GM18868 (cell line): ENCODE measurements around the gene LTBR.
"Not testable (repeated sequence)": the region's sequence is repeated elsewhere in the genome, so short reads cannot be mapped to it uniquely, and the experiment has no call there.

Experiments used
- ATAC-seq: cut with Tn5 transposase; IDR thresholded peaks from one replicate; pipeline ENCODE4 v1.9.1; 2021; ENCODE audit warnings: mild to moderate bottlenecking, moderate library complexity; ENCODE audit not compliant: unreplicated experiment

The LTBR gene

DNA sequence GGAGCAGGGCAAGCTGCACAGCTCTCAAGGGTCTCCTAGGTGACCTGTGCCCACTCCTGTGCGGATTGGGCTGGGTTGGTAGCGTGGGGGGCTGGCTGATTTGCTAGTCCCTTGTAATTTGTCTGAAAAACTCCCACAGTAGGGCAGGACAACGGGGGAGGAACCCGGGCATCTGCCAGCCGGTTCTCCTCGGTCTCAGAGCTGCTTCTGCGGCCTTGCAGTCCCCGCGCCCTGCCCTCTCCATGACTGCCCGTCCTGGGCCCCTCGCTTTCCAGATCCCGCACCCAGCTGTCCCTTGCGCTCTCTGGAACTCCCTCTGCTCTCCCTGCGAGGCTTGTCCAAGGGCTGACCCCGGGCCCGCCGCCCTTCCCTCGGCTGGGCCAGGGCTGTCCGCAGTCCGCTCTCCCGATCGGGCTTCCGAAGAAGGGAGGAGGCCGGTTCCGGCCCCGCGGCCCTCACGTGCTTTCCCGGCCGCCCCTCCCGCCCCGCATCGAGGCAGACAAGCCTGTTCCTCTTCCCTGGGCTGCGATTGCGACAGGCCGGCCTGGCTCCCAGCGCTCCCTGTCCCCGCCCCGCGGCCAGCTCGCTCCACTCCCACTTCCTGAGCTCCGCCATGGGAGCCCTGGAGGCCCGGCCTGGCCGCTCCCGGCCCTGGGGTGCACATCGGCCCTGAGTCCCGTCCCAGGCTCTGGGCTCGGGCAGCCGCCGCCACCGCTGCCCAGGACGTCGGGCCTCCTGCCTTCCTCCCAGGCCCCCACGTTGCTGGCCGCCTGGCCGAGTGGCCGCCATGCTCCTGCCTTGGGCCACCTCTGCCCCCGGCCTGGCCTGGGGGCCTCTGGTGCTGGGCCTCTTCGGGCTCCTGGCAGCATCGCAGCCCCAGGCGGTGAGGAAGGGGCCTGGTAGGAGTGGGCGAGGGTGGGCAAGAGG is at the start of gene LTBR:
Gene LTBR, plus strand, starts transcription at position 591 of the 927 bp plus-strand sequence. Its CDS starts 197 bp downstream, at position 788.
- no peak for ATAC-seq

DNA sequence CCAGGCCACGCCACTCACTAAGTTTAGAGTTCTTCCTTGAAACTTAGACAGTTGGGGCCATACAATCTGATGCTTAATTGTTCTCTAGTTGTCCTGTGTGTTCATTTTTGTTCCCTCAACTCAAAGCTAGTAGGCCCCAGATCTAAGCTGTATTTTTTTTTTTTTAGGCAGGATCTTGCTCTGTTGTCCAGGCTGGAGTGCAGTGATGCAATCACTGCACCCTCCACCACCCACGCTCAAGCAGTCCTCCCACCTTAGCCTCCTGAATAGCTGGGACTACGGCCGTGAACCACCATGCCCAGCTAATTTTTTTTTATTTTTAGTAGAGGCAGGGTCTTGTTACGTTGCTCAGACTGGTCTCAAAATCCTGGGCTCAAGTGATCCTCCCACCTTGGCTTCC is 49.6 kb upstream of the LTBR start:
- no peak for ATAC-seq

DNA sequence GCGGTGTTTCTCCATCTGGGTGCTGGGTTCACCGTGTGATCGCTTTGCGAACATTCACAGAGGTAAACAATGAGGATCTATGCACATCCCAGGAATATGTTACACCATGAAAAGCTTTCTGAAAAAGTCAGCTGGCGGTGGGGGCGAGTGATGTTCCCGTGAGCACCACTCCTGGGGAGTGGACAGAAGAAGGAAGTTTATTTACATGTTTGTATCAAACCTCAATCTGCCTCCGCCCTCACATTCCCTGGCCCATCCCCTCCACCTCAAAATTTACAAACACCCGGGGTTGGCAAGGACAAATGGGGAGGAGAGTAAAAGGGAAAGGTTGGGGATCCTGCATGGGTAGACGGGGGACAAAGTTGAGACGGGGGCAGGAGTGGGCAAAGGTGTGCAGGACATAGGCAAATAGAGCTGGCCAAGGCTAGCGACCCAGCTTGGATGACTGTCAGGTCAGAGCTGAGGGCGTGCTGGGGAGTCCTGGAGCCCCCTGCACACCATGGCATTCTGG is 49.0 kb upstream of the LTBR start:
- ATAC-seq = no peak

DNA sequence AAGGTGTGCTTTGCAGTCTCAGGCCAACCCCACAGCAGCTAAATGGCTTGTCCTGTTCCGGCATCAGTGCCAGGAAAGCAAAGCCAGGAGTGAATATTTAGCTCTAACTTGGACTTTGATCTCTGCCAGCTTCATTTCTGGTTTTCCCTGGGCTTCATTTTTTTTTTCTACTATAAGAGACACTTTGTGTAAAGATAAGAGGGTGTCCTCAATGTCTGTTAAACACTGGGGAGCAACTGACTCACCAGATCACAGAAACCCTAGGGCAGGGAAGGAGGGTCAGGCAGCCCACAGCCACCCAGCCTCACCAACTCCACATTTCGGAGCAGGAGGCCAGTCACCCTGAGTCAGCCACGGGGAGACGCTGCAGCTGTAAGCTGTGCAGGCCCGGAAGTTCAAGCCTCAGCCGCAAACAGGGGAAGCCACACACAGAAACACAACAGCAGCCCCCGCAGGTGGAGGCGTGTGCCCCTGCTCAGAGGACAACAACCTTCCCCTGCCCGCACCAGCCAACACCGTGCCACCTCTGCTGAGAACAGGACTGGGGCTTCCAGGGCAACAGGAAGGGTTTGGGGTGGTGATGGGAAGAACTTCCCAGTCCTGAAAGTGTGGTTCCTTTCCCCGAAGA is 48.4 kb upstream of the LTBR start:
- ATAC-seq = peak; percentile 70

DNA sequence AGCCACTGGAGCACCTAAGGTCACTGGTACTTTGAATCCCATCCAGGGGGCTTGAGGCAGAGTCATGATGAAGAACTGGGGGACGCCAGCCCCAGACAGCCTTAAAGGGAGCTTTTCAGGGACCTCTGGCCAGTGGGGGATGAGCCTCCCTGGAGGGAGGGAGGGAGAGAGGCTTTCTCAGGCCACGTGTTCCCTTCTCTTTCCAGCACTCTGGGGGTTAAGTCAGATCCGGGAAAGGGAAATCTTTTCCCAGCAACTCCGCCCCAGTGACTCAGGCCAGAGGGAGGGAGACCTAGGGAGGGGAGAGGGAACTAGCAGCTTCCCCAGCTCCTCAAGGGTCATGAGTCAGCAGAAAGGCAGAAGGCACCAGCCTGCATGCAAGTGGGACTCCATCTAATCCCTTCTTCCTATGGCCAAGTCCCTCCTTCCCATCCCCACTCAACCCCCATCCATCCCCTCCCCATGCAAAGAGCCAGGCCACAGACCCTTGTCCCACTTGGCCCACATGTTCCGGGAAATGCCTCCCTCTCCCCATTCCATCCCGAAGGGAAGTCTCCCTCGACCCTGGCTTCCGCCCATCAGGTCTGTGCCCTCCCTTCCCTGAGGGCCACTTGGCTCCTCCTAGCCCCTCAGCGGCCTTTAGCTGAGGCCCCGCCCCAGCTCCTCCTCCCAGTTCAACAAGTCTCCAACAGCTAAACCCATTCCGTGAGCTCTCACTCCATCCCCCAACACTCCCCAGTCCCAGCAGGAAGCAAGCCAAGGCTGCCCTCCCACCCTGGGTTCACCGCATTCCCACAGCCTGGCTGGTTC is 47.7 kb upstream of the LTBR start:
- no peak for ATAC-seq

DNA sequence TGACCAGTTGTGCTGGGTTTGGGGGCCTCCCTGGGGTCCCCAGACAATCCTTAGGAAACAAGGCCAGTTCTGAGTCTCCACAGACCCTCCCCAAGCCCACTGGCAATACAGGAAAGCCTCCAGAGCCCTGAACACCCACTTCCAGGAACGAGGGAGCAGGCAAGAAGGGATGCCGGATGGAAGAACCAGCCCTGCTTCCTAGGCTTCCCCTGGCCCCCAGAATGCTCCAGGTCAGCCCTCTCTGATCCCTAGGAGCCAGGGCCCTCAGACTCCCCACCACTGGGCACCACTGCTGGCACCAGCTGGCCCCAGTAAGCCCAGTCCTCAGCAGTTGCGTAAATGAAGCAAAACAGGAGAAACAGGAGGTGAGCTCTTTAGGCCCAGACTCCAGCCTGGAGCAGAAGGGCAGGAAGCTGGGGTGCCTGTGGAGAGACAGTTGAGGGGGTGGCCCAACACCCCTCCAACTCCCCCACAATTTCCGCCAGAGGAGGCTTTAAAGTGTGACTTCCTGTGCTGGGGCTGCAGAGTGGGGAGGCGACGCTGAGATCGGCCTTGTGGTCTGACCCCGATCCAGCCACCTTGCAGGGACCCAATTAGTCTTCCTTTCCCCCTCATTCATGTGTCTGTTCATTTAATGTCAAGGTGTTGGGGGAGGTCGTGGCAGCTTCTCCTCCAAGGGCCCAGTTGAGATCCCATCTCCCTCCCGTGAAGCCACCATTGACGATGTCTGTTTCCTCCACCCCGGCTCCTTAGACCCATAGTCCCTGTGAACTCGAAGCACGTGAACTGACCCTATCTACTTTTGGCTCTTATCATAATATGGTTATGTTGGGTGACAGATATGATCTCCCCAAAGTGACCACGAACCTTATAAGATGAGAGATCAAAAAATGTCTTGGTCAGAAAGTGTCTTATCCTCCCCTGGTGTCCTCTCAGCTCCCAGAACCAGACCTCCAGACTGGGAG is 46.8 kb upstream of the LTBR start:
- no peak for ATAC-seq

DNA sequence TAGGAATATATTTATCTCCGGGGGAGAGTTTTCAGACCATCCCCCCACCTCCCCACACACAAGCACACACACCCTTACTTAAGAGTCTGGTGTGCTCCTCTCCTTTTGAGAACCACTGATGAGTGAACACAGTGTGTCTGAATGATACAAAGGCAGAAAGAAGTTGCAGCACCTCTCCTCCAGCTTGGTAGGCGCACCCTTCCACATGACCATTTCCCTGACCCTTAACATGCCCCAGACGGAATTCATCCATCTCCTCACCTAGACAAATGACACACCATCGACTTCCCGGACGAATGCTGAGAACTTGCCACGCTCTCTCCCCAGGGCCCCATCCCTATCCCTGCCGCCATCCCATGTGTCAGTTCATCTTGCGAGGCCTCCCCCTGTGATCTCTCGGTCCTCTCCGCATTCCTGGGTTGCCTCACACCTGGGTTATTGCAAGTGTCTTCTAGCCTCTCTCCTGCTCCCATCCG is 46.0 kb upstream of the LTBR start:
- ATAC-seq = no peak

DNA sequence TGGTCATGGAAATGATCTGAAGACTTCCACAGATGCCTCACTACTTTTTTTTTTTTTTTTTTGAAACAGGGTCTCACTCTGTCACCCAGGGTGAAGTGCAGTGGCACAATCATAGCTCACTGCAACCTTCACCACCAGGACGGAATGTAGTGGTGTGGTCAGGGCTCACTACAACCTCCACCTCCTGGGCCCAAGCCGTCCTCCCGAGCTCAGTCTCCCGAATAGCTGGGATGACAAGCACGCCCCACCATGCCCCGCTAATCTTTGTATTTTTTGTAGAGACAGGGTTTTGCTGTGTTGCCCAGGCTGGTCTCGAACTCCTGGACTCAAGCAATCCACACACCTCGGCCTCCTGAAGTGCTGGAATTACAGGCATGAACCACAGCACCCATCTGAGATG is 45.4 kb upstream of the LTBR start:
- ATAC-seq = not testable (repeated sequence)

DNA sequence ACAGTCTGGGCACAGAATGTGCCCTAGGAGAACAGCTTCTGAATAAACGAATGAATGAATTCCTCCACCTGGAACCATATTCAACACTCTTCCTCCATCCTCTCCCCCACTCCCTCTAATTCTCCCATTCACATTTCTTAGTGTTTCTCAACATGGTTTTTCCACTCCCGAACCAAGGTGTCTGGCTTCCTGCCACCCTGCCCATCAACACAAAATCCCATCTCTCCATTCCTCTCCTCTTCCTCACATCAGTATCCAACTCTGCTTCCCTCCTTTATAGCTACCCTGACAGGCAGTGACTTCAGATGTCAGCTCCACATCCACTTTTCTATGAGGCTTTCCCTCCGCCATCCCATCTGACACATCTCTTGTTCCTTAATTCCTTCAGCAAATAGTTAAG is 45.0 kb upstream of the LTBR start:
- ATAC-seq = no peak

DNA sequence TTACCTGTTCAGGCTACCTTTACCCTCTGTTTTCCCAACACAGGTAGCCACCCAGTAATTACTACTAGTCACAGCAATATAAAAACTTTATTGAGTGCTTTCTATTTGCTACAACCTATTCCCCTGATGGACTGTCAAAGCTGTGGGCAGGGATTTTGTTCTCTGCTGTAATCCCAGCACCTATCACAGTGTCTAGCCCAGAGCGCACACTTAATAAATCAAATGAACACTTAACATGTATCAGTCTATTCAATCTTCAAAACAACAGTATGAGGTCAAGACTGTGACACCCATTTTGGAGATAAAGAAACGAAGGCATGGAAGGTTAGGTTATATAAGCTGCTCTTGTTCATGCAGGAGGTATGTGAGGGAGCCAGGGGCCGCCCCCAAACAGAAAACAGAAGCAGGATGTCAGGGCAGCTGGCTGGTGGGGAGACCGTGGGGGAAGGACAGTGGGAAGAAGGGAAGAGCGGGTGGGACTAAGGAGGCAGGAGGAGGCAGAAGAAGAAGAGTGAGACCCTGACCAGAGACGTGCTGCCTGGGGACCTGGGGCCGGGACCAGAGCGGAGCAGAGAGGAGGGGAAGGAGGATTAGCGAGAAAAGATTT is 43.8 kb upstream of the LTBR start:
- ATAC-seq = no peak

DNA sequence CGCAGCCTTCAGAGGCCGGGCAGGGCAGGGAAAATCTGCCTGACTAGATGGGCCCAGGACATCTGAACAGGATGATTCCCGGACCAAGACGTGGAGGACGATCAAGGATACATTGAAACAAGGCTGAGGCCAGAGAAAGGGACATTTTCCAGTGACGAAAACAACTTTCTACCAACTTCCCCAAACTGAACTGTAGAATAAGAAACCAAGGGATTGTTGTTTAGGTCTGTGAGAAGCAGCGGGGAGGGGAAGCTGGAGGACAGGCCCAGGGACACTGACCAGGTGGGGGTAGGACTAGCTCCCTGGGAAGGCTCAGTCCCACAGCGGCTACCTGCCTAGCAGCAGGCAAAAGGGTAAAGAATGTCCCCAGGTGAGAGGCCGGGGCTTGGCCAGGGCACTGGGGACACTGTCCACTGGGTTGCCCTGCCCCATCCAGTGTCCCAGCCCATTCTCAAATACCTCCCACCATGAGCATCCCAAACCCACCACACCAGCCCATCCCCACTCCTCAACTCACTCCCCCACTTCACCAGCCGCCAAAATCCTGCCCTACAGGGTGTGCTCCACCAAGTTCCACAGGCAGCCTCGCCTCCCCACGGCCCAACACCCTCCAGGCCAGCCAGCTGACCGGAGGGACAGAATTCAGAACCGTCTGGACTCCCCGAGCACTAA is 43.1 kb upstream of the LTBR start:
- ATAC-seq = no peak

DNA sequence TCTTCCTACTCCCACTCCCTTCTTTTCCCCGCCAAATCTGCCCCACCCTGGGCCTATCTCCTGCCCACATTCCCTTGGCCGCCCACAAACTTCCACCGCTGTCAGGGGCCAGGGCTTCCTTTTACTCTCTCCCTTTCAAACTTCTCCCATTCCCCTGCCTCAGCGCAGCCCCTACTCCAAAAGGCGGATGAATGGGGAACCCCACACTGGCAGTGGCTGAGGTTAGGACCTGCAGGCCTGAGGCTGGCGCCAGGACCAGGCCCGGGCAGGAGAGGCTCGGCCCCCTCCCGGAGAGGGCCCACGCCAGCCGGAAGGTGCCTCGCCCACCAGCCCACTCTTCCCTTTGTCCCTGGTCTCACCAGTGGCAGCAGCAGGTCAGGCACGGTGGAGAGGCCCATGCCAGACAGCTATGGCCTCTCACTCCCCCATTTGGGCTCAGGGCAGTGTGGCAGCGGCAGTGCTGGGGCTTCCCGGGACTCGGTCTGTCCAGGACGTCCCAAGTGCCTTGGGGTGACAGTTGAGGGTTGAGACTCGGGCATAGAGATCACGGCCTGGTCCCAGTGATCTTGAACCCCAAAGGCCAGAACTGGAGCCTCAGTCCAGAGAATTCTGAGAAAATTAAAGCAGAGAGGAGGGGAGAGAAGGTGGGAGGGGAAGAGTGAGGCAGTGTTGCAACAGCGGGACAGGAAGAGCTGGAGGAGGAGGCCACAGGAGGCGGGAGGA is 42.4 kb upstream of the LTBR start, which contains the start of gene TNFRSF1A:
Gene TNFRSF1A, minus strand, starts transcription at position 660 of the 723 bp plus-strand sequence. Its CDS starts 262 bp downstream, at position 398.
- peak; percentile 40 for ATAC-seq

DNA sequence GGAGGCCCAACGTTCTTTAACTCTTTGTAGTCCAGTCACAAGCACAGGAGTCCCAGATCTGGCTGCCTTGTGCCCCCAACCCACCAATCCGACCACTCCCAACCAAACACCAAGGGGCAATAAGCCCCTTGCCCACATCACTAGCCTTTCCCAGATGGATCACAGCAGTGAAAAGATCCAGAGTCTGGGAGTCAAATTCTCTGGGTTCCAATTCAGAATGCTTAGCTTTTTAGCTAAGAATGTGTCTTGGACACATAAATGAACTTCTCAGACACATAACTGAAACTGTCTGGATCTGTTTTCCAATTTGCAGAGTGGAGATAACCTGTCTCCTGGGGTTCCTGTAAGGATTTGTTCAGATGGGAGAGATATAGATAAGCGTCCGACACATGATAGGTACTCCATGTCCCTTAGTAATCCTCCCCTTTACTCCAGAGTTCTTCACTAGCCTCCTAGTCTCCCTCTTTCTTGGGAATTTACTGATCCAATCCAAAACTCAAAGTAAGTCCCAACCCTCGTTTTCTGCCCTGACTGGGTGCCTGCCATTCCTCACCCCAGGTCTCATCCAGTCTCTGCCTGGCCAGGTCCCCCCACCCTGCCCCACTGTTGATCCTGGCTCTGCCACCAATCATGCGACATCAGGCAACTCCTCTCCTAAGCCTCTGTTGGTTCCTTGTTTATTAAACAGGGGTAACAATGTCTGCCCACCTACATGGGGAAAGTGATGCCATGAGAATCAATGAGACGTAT is 41.6 kb upstream of the LTBR start:
- no peak for ATAC-seq

DNA sequence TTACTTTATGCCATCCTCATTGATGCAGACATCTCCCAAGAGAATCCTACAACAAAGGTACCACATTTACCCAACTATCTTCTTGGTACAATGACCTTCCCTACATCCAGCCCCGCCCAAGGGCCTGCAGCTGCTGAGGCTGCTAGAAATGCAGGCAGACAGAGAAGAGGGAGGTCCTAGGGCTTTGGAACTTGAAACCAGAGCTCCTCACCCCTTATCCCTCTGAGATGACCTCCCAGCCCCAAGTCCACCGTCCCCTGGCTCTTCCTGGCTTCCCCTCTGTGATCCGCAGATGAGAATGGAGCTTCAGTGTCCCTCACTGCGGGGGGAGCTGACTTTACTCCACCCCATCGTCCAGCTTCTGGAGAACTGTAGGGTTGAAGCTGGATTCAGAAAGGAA is 40.4 kb upstream of the LTBR start:
- no peak for ATAC-seq

DNA sequence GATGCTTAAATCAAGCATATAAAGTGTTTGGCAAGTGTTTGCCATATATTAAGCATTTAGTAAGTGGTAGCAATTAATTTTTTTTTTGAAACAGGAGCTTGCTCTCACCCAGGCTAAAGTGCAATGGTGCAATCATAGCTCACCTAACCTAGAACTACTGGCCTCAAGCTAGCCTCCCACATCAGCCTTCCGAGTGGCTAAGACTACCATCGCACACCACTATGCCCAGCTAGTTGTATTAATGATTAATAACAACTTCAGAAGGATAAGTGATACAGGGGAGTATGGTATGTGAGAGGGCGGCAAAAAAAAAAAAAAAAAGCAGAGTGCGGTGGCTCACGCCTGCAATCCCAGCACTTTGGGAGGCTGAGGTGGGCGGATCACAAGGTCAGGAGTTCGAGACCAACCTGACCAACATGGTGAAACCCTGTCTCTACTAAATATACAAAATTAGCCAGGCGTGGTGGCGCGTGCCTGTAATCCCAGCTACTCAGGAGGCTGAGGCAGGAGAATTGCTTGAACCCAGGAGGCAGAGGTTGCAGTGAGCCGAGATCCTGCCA is 39.8 kb upstream of the LTBR start:
- ATAC-seq = not testable (repeated sequence)

DNA sequence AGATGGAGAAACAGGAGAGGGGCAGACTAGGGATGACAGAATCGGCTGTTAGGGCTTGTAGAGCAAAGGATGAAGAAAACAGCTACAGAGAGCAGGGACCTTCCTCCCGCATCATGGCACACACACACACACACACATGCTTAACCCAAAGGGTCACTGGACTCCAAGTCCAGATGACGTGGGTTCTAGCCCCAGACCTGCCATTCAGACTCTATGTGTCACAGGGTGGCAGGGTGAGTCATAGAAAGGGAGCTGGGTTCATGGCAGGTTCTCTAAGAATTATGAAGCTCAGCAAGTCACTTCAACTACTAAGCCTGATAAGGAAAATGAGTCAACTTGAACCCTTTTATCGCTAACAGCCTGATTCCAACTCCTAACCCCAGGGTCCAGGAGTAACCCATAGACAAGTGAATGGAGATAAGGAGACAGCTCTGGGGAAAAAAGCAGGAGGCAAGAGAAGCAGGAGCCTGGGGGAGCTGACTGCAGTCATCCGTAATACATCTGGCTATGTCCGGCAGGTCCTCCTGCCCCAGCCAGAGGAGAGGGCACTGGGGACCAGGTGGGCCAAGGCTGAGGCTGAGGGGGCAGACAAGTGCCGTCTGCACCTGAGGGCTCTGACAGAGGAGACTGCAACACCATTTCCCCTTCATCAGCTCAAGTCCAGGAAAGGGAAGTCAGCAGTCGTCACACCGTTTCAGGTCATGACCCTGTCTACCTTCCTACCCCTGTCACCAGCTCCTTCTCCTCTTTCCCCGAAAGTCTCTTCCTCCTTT is 38.5 kb upstream of the LTBR start:
- no peak for ATAC-seq
